H1 (cell line): ENCODE data around the gene SPTBN1. TPM values are rescaled to one million over a fixed set of nuclear protein-coding genes. Genes with fewer than 3 reads are reported as not detected.

Experiments used
- CHD2 ChIP-seq: IDR thresholded peaks from 2 replicates; pipeline ENCODE4 v1.6.1; 2012; ENCODE audit warnings: low read length, improper control_type of control experiment
- CHD7 ChIP-seq: fragments of 300-600 bp; sonication (generic); IDR thresholded peaks from 2 replicates; pipeline ENCODE4 v1.7.1; 2012; ENCODE audit warnings: low read length, moderate library complexity, mild to moderate bottlenecking, inconsistent platforms; ENCODE audit not compliant: insufficient replicate concordance
- MAFK ChIP-seq: IDR thresholded peaks from 2 replicates; pipeline ENCODE4 v1.6.1; 2012; ENCODE audit warnings: low read depth, mild to moderate bottlenecking, improper control_type of control experiment, low read length
- TAF7 ChIP-seq: optimal IDR thresholded peaks from 2 replicates; pipeline ENCODE3; 2011; ENCODE audit warnings: low read depth, mild to moderate bottlenecking, inconsistent platforms, low read length, moderate library complexity, borderline replicate concordance
- USF2 ChIP-seq: IDR thresholded peaks from 2 replicates; pipeline ENCODE4 v1.6.1; 2011; ENCODE audit warnings: low read length, improper control_type of control experiment
- polyA plus RNA-seq, 7 experiments: library from polyadenylated mRNA; depleted of rRNA in 3 of 7; stranded (reverse) in 5 of 7; unstranded in 2 of 7; fragments of >200 nt in 5 of 7; fragments of 200-250 nt in 2 of 7; gene quantifications; 1 replicate in 5 of 7; 2 replicates in 1 of 7; 4 replicates in 1 of 7; pipeline versions ENCODE4 v1.2.1 to v1.2.3, GENCODE V29; 2011 to 2013; ENCODE audit warnings: missing spikeins in 2 of 7, mixed read lengths in 2 of 7
- total RNA-seq: library from RNA; stranded (reverse); fragmentation: NEBNext Ultra II Directional; extraction: Animal tissue kit (Norgen Biotek cat#: 25700); gene quantifications from 2 replicates; pipeline ENCODE4 v1.2.1, GENCODE V29; 2021

SPTBN1 gene
- total and polyA plus RNA-seq, 2 of the 8 experiments (the other 6 are each of a cell fraction or from before 2014, with no cell fraction given): 31.8 to 180 TPM

GRCh38 chr2:54599914-54600313 is 143.8 kb downstream of the SPTBN1 start (continued):
- TF ChIP-seq CHD7 (no peak), TAF7 (no peak), CHD2 (no peak), MAFK (no peak), USF2 (no peak)
- TF ChIP-seq, all 59 proteins: peak for 0
